Endothelial cell of hepatic sinusoid (primary cell): ENCODE results near the gene PITPNM2.

Source experiments
- in situ Hi-C: cut with HindIII; loops from 2 replicates; pipeline ENCODE4 v1.10.0; 2017; ENCODE audit warnings: low sequenced_read_pairs

The PITPNM2 gene

DNA sequence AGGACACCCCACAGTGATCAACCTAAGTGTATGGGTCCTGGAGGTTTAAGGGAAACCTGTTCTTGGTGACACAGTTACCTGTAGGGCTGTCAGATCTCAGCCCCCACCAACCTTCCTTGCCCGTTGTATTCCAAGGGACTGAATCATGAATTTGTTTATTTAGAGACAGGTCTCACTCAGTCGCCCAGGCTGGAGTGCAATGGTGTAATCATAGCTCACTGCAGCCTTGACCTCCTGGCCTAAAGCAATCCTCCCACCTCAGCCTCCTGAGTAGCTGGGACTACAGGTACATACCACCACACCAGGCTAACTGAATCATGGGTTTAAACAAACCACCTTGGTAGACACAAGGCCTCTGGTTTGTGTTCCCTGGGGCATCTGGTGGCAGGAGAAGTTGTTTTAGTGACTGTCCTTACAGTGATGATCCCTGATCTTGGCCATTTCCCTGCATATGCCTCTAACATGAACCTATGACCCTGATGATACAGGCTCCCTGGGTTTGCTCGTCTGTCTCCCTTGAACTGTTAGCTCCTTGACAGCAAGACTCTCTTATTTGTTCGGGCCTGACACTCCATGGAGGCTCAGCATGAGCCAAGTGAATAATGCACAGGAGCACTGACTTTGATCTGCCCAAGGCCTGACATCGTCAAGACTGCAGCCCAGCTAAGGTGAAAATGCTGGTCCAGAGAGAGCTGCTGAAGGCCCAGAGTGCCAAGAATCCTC, 47.9 kb downstream of the PITPNM2 start:
- in situ Hi-C loops, result no loop called here

DNA sequence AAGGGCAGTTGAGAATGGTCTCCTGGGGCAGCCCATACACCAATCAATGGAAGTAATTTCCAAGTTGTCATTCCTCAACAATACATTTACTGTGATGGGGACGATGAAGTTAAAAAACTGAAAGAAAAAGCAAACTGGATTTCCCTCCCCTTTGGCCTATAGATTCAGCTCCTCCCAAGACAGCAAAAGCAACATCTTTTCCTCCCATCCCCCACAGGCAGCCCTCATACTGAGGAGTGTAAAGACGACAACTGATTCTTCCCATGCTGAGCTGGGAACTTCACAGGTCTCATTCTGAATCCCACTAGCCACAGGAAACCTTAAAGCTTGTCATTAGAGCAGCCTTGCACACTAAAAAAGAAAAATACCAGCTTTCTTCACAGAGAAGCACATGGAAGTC, 48.5 kb downstream of the PITPNM2 start:
- in situ Hi-C loops, result no loop called here

DNA sequence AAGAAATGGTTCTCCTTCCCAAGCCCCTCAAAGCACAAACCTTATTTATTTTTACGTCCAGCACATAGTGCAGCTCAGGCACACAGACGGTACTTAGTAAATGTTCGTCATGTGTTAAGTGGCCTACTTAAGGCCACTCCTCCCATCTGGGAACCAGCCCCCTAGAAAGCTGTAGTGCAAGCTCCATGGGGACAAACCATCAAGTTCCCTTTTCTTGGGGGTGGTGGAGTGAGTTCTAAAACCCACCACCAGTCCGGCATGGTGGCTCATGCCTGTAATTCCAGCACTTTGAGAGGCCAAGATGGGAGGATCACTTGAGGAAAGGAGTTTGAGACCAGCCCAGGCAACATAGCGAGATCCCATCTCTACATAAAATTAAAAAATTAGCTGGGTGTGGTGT, 49.4 kb downstream of the PITPNM2 start:
- in situ Hi-C loops, result no loop called here
